H1 (cell line): Measurements from ENCODE around the gene MACROD1. TPM values are rescaled to one million over a fixed set of nuclear protein-coding genes. Genes with fewer than 3 reads are reported as not detected.

ENCODE experiments used
- CBX8 ChIP-seq: fragments of 300-800, 300-1000 bp; sonication (generic); IDR thresholded peaks from 2 replicates; pipeline ENCODE4 v1.7.1; 2016; ENCODE audit warnings: low read depth, low read length, borderline replicate concordance
- CHD2 ChIP-seq: IDR thresholded peaks from 2 replicates; pipeline ENCODE4 v1.6.1; 2012; ENCODE audit warnings: low read length, improper control_type of control experiment
- FOSL1 ChIP-seq: IDR thresholded peaks from 2 replicates; pipeline ENCODE4 v1.6.1; 2011; ENCODE audit warnings: mild to moderate bottlenecking, low read depth, low read length, moderate library complexity; ENCODE audit not compliant: insufficient read depth
- GTF2F1 ChIP-seq: IDR thresholded peaks from 2 replicates; pipeline ENCODE4 v1.6.1; 2012; ENCODE audit warnings: low read depth, low read length, improper control_type of control experiment, borderline replicate concordance
- RAD21 ChIP-seq, 2 experiments: IDR thresholded peaks in 1 of 2; conservative IDR thresholded peaks in 1 of 2; 2 replicates each; pipeline ENCODE4 v1.6.1; 2011; ENCODE audit warnings: low read depth in 2 of 2, low read length in 2 of 2, improper control_type of control experiment in 1 of 2, inconsistent platforms in 1 of 2, mild to moderate bottlenecking in 1 of 2, moderate library complexity in 1 of 2
- RNF2 ChIP-seq: fragments of 200-900, 300-1000 bp; sonication (generic); IDR thresholded peaks from 2 replicates; pipeline ENCODE4 v1.7.1; 2016; ENCODE audit warnings: borderline replicate concordance, low read depth, mild to moderate bottlenecking, antibody characterized with exemption, low read length; ENCODE audit not compliant: poor library complexity, severe bottlenecking; ENCODE audit errors: missing control alignments
- SAP30 ChIP-seq: fragments of 300-600 bp; sonication (generic); IDR thresholded peaks from 2 replicates; pipeline ENCODE4 v1.7.1; 2012; ENCODE audit warnings: low read length, moderate library complexity, mild to moderate bottlenecking, inconsistent platforms; ENCODE audit not compliant: insufficient read depth, insufficient replicate concordance
- TCF12 ChIP-seq: IDR thresholded peaks from 2 replicates; pipeline ENCODE4 v1.6.1; 2011; ENCODE audit warnings: low read depth, mild to moderate bottlenecking, low read length
- ZNF274 ChIP-seq: IDR thresholded peaks from 2 replicates; pipeline ENCODE4 v1.7.0; 2012; ENCODE audit warnings: low read length, borderline replicate concordance; ENCODE audit errors: extremely low read depth
- polyA plus RNA-seq, 7 experiments: library from polyadenylated mRNA; depleted of rRNA in 3 of 7; stranded (reverse) in 5 of 7; unstranded in 2 of 7; fragments of >200 nt in 5 of 7; fragments of 200-250 nt in 2 of 7; gene quantifications; 1 replicate in 5 of 7; 2 replicates in 1 of 7; 4 replicates in 1 of 7; pipeline versions ENCODE4 v1.2.1 to v1.2.3, GENCODE V29; 2011 to 2013; ENCODE audit warnings: missing spikeins in 2 of 7, mixed read lengths in 2 of 7
- total RNA-seq: library from RNA; stranded (reverse); fragmentation: NEBNext Ultra II Directional; extraction: Animal tissue kit (Norgen Biotek cat#: 25700); gene quantifications from 2 replicates; pipeline ENCODE4 v1.2.1, GENCODE V29; 2021

Gene MACROD1
- total and polyA plus RNA-seq, 2 of the 8 experiments (the other 6 are each of a cell fraction or from before 2014, with no cell fraction given), result 19.5 to 34.1 TPM

DNA sequence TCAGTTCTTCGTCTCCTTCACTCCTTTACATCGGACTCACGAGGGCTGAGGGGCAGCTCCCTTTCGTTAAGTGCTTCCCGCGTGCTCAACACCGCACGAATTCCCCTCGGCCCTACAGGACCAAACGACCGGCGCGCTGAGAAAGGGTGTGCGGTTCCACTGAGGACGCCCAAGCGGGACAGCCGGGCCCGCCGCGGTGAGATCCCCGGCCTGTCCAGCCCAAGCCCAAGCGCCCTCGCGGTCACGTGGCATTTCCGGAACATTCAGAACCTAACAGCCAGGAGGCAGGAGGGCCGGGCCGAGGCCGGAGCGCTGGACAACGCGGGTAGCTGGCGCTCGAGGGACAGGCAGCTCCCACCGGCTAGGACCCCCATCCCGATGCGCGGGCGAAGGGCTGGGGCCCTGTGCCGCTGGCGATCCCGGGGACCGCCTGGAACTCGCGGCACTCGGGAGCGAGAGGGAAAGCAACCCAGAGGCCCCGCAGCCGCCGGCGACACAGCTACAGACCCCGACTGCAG lies 19.3 kb upstream of the MACROD1 start (continued):
- TF ChIP-seq TCF12 (no peak), CHD2 (no peak), GTF2F1 (peak; percentile 85), RNF2 (no peak), CBX8 (no peak), RAD21 (IDR thresholded peaks at IDR 0.05 in 1 of 2, conservative IDR thresholded peaks at IDR 0.05 in 1 of 2; ENCODE audit: low read depth in 2 of 2, low read length in 2 of 2) (0 out of 4 replicates have a peak, but pooled peaks of 1 of the 2 experiments have one; percentile 16), FOSL1 (no peak), SAP30 (no peak), ZNF274 (no peak)
